Fibroblast of skin of abdomen (primary cell): Measurements from ENCODE around the gene VEPH1.
"Not testable (repeated sequence)": the region's sequence is repeated elsewhere in the genome, so short reads cannot be mapped to it uniquely, and the experiment has no call there.

Source experiments
- DNase-seq: peaks from one replicate; pipeline ENCODE4 v3.0.0-alpha.2; 2013

VEPH1 gene

DNA sequence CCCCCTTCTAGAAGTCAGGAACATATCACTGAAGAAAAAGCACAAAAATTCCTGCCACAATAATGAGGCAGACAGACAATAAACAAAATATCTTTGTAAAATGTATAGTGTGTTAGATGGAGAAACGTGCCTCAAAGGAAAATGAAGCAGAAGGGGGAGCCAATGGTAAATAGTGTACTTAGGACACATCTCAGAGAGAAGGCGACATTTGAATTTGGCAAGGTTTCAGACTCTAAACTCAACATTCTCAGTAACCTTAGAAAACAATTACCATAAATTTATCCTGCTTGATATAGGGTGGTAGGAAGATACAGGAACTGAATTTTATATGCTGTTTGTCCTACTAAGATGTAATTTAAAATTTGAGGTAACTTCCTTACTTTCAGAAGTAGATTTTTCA lies 119.2 kb downstream of the VEPH1 start:
- no peak for DNase-seq

DNA sequence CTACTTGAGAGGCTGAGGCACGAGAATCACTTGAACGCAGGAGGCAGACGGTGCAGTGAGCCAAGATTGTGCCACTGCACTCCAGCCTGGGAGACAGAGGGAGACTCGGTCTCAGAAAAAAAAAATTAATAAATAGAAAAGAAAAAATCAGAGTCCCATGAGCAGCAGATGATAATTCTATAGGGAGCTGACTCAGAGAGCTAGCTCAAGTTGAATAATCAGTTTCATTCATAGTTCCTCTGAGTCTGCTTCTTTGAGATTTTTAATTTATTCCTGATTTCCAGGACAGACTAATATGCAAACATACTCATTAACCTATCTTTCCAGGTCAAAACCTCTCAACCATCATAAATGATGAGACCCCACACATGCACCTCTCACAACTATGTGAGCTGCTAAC lies 121.6 kb downstream of the VEPH1 start:
- no peak for DNase-seq

DNA sequence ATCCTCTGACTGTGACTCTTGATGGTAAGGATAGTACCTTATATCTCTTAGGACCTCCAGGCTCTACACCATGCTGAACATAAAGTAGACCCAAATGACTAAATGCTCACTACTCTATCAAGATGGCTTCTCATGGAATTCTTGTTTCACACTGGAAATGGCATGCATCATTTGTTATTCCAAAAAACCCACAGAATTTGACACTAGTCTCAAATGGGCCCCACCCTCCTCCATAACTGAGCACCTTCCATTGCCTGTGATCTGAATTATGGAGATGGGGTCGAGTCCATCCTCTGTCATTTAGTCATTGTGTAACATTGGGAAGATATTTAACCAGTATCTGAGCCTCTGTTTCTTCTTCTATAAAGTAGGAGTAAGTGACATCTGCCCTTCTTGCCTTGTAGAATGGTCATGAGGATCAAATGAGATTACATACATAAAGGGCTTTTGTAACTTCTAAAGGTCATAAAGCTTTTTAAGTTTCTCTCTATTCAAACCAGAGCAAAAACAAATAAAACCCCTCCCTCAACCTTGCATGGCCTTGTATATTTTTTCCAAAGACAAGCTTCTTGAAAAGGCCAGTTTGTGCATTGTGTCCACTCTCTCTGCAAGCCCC lies 123.6 kb downstream of the VEPH1 start:
- DNase-seq: no peak

DNA sequence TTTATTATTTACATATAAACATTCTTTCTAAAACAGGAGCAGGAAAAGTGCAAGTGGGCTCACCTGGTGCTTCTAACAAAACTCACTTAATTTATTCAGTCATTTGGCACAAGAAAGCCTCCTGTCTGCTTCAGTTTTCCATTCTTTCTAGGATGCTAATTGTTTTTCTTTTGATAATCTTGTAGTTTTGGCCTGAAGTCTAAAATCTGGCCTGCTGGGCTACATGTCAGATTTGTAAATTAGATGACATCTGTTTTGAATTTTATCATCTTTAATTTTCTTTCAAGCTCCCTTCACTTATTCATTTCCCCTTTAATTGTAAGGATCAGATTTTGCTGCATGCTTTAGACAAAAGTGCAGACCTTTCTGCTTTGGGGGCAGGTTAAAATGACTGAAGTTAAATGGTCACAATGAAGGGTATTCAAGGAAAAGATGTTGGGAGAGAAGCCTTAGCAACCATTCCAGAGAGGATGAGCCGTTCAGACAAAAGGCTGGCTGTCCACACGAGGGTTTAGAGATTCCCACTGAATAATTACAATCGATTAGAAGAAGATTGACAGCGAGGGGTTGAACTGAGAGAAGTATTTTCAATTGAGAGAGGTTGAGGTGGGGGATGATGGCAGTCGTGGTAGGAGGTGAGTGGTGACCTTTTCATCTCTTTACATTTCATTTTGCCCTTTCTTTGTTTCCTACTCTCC lies 126.5 kb downstream of the VEPH1 start:
- peak; percentile 34 for DNase-seq

DNA sequence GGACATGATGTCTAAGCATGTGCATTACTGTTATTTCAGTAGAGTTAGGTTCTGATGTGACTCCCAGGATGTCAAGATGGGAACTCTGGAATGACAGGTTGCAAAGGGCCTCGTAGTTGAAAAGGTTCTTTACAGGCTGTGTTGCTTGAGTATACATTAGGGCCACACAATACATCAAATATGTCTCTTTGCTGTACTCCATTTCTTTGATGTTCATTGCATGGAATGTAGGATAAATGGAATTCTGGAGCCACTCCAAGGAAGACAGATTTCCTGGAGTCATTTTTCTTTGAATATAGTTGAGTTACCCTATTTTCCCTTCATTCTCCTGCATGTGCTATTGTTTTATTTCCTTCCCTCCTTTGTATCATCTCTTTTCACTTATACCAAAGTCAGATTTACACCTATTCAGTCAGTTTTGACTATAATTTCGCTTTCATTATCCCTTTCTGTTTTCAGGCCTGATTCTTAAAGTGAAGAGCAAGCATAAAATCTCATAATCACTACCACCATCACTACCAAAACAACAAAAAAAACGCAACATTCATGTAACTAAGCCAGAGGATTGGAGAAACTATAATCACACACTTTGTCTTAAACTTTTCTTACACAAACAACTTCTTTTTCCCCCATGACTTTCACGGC lies 127.8 kb downstream of the VEPH1 start:
- peak; percentile 68 for DNase-seq

DNA sequence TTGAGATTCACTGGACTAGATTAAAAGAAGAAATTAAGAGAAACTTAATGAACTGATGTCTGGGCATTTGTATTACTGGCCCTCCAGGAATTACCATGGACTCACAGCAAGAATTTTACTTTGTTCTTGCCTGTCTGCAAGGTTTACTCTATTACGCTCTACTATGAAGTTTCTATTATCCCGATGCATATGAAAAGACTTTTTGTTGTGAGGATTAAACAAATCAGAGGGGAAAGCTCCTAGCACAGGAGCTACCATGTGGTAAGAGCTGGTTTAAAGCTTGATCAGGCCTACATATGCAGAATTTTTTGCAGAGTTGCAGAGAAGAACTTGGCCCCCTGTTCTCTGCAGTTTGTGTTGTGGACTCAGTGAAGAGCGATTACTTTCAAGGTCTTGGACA lies 128.3 kb downstream of the VEPH1 start:
- DNase-seq: no peak

DNA sequence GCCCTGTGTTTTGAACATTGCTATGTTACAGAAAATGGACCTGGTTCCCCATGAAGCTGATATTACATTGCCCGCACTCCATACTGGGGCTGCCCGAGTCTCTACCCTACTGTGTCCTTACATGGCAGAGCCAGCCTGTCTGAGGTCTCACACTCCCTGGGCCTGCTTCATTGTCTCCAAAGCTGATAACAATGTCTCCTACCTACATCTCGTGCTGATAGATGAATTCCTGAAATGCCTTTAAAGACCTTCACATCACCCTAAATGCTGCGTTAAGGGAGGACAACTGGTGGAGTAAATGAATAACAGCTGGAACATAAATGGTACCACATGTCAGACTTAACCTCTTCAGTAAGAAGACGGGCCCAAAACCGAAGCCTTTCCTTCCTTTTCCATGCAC lies 129.4 kb downstream of the VEPH1 start:
- DNase-seq: peak; percentile 87

DNA sequence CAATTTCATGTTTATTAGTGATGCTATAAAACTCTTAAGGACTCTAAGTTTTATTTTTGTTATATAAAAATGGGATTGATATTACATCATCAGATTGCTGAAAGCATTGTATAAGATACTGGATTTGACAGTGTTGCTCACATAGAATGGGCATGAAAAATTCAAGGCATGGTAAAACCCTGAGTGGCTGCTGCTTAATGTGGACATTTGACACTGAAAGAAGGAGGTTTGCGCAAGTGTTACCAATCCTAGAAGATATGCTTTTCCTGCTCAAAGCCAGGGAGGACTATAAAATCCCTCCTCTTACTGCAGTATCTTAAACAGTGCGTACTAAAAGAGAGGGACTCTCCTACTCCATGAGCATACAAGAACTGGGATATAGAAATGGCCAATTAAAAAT lies 132.3 kb downstream of the VEPH1 start:
- no peak for DNase-seq

DNA sequence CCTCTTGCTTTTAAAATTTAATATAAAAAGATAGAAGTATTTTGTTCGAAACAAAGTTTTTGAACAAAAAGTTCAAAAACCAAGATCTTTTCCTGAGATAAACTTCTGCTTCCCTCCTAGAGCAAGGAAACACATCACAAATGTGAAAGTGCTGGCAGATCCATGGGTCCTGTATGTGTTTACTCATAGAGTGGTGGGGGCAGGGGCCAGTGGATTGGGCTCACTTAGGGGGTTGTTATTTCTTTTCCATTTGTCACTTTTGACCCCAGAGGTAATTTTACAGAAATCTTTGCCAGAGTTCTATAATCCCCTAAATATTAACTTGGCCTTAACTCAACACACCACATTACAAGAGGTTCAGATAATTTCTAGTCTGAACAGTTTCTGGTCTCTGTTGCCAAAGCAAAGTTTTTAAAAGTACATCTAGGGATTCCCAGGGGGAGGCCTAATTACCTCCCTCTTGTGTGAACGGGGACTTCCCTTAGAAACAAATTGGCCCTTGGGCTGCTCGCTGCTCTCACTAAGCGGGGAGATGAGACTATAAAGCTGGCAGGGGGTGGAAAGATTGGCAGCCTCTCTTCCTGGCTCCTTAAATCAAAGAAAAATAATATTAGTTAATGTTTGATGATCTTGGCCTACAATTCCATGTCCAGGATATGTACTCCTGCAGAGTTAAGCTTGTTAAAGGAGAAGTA lies 133.3 kb downstream of the VEPH1 start:
- DNase-seq: no peak

DNA sequence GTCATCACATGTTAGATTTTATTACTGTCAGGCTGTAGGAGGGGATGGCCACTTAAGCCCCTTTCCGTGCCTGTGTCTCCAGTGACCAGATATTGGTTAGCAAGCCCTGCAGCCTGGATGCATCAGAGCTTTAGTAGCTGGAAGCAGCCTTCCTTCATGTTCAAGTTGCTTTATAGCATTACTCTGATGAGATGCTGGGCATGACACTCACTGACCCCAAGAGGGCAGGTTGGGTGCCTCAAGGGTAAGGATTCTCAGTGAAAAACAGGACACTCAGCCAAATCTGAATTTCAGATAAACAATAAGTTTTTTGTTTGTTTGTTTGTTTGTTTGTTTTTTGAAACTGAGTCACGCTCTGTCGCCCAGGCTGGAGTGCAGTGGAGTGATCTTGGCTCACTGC lies 135.0 kb downstream of the VEPH1 start:
- no peak for DNase-seq

DNA sequence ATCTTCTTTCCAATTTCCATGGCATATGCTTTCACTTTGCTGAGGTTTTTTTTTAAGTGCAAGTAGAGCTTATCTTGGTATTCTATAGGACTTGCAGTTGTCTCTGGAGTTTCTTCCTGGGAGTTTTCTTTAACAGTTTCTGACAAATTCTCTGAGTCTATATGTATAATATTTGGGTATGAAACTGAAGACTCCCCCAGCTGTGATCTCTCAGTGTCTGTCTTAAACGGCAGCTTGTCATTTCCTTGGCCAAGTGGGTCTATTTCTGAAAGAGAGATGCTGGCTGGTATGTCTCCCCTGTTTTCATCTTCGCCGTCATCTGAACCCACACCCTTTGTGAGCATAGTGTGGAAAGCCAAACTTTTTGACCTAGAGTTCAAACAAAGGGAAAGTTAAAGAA lies 139.8 kb downstream of the VEPH1 start:
- no peak for DNase-seq

DNA sequence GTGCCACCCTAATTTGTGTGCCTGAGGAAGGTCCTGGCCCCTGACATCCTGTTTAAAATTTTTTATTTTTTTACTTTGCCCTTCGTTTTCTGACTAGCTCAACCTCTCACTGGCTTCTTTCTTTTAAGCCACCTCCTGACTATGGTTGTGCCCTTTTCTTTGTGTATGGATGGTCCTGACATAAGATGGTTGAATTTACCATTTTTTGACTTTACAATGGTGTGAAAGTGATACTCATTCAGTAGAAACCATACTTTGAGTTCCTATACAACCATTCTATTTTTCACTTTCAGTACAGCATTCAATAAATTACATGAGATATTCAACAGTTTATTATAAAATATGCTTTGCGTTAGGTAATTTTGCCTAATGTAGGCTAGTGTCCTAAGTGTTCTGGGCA lies 140.9 kb downstream of the VEPH1 start:
- no peak for DNase-seq

DNA sequence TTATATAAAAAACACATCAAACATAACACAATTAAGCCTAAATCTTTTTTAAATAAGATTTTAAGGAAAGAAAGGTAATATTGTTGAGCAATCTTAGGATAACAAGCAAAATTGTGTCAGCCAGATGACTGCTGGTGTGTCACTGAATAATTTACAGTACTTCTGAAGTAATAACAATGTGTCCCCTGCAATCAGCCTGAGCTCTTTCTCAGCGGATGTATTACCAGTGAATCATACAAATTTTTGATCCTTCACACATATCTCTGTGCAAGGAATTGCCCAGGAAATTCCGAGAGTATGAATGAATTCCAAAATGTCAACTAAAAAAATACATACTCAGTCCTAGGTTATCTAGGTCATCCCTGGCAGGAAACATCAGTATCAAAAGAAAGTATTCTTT lies 143.2 kb downstream of the VEPH1 start:
- DNase-seq: peak; percentile 93

DNA sequence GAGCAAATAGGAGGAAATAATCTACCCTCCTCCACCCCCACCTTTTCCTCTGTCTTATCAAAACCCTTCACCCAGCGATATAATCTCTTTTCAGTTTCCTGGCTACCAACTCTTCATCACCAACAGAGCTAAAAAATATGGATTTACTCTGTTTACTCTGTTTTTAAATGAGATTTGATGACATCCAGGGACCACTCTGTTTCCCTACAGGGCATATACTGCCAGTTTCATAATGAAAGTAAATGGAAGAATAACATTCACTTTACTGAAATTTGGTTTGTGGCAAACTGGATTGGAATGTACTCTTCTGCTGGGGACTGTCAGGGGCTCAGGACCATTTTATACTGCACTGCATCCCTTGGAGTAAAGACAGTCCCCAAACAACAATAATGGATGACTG lies 146.7 kb downstream of the VEPH1 start:
- no peak for DNase-seq

DNA sequence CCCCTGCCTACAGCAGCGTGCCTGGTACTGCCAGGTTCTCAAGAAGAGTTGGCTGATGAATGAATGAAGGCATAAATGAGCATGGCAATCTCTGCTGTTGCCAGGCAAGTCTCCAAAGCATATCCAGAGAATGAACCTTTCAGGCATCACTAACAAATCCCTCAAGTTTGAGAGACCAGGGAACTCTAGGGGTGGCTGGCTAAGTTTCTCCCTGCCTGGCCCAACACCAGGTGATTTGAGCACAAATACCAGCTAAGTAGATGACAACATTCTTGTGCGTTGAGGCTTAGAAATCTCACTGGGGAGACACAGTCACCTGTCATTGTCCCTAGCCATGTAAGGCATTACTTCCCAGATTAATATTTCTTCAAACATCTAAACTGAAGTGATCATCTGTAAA lies 147.9 kb downstream of the VEPH1 start:
- no peak for DNase-seq

DNA sequence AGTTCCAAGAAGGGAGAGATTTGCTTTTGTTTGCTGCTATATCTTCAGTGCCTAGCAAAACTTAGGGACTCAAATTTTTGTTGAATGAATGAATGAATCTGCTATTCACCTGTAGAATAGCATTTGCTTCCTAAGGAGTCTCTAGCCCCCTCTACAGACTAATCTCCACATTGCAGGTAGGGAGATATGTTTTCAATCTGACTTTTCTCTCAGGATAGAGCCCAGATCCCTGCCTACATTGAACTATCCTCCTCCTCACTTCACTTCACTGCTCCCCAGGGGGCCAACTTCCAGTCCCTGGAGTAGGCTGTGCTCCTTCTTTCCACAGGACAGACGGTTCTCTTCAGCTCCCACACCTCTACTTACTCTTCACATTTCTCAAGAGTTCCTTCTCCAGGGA lies 148.5 kb downstream of the VEPH1 start:
- no peak for DNase-seq

DNA sequence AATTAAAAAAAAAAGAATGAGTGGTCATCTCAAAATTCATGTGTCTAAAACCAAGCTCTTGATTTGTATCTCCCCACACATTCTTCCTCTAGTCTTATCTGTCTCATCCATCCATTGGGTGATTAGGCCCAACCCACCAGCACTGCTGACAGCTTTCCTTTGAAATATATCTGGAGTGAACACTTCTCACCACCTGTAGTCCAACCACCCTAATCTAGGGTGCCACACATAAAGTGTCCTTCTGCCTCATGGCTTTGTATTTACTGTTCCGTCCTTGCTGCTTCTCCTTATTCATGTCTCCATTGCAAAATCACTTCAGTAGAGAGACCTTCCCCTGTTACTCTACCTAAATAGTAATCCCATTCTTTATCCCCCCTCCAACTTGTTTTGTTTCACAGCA lies 149.0 kb downstream of the VEPH1 start:
- DNase-seq: no peak

DNA sequence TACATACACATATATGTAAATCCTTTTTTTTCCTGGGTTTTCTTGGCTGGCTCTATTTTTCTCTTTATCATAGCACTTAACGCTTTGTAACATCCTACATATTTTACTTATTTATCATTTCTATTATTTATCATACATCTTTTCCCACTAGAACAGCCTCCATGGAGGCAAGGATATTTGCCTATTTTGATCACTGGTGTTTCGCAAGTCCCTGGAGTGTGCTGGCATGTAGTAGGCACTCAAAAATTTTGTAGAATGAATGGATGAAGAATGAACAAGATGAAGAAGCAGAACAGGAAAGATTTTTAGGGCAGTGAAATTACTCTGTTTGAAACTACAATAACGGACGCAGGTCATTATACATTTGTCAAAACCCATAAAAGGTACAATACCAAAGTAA lies 149.6 kb downstream of the VEPH1 start:
- no peak for DNase-seq

DNA sequence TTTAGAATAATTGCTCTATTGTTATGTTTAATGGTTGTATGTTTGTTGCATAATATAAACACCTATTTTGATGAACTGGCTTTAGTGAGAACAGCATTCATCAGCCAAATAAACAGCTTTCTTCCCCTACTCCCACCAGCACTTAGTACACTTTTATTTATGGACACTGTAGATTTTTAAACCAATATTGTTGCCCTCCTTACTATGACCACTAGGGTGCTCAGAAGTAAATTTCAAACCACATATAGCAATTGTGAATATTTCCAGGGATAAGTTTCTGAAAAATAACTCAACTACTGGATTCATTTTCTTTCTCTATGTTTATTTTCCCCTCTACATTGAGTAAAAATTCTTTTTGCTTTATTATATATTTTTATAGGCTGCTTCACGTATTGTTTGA lies 151.2 kb downstream of the VEPH1 start:
- no peak for DNase-seq

DNA sequence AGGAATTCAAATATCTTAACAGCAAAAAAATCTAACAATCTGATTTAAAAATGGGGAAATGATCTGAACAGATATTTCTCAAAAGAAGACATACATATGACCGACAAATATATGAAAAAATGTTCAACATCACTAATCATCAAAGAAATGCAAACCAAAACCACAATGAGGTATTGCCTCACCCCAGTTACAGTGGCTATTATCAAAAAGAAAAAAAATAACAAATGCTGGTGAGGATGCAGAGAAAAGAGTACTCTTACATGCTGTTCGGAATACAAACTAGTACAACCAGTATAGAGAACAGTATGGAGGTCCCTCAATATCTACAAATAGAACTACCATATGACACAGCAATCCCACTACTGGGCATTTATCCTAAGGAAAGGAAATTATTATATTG lies 152.6 kb downstream of the VEPH1 start:
- not testable (repeated sequence) for DNase-seq

DNA sequence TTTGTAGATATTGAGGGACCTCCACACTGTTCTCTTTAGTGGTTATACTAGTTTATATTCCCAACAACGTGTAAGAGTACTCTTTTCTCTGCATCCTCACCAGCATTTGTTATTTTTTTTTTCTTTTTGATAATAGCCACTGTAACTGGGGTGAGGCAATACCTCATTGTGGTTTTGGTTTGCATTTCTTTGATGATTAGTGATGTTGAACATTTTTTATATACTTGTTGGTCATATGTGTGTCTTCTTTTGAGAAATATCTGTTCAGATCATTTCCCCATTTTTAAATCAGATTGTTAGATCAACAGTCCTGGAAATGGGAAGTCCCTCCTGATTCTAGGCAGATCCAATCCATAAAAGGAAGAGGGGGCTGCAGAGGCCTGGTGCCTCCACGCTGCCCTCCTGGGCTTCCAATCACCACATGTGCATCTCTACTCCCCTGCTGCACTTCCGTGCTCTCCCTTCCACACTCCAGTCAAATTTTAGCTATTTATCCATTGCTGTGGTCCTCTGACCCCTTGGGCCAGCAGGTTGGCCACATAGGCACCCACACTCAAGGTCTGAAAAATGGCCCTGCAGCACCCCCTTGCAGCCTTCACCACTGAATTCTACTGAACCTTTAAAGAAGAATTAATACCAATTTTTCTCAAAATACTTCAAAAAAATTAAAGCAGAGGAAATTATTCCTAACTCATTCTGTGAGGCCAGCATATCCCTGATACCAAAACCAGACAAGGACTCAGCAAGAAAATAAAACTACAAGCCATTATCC lies 154.7 kb downstream of the VEPH1 start:
- peak; percentile 34 for DNase-seq

DNA sequence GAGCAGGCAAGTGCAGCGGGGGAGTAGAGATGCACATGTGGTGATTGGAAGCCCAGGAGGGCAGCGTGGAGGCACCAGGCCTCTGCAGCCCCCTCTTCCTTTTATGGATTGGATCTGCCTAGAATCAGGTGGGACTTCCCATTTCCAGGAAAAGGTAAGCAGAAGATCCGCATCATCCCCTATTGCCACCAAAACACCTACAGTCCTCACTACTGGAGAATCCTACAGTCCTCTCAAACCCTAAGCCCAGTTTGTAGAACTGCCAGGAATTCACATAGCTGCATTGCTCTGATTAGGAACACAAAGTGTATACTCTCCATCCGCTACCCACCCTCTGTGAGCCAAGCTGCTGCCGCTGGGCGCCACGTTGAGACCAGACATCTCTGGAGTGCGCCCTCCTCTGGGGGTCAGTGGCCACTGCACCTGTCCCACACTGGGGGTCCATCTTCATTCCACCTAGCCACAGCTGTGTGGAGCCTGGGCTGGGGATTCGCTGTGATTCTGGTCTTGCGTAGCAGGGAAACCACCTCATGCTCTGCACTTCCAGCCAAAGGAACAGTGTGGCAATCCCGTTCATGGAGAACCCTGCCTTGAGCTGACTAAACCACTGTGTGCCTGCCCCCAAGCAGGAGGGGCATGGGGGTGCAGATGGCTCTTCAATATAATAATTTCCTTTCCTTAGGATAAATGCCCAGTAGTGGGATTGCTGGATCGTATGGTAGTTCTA lies 155.5 kb downstream of the VEPH1 start:
- DNase-seq: no peak
